Activated CD4-positive, alpha-beta memory T cell treated with anti-CD3 and anti-CD28 coated beads for 36 hours (primary cell): ENCODE measurements around the gene BBOF1. TPM values are rescaled to one million over a fixed set of nuclear protein-coding genes. Genes with fewer than 3 reads are reported as not detected.
A peak's percentile ranks its signal among the peaks of the same experiment; 100 is the strongest.
"Not testable (repeated sequence)": the region's sequence is repeated elsewhere in the genome, so short reads cannot be mapped to it uniquely, and the experiment has no call there.

ENCODE experiments used
- CTCF ChIA-PET: fragments of 350-600 bp; sonication (Branson Sonifier 250); formaldehyde crosslinking; loops from one replicate; lab custom pipeline; 2021; ENCODE audit warnings: antibody characterized with exemption, inconsistent platforms; lab: Charles Lee
- POLR2A ChIA-PET: fragments of 350-600 bp; sonication (Branson Sonifier 250); formaldehyde crosslinking; loops from one replicate; lab custom pipeline; 2021; ENCODE audit warnings: antibody characterized with exemption; lab: Charles Lee
- DNase-seq: peaks from one replicate; pipeline ENCODE4 v3.0.0-alpha.2; 2020
- H3K27ac Mint-ChIP-seq: one replicate; pipeline ENCODE4 v1.8.0; 2021; ENCODE audit warnings: mixed read lengths
- H3K27me3 Mint-ChIP-seq: one replicate; pipeline ENCODE4 v1.8.0; 2021; ENCODE audit warnings: mixed read lengths
- H3K36me3 Mint-ChIP-seq: one replicate; pipeline ENCODE4 v1.8.0; 2021; ENCODE audit warnings: mixed read lengths
- H3K4me1 Mint-ChIP-seq: one replicate; pipeline ENCODE4 v1.8.0; 2021; ENCODE audit warnings: low read depth, mixed read lengths
- H3K4me3 Mint-ChIP-seq: one replicate; pipeline ENCODE4 v1.8.0; 2021; ENCODE audit warnings: mild to moderate bottlenecking, mixed read lengths
- H3K9me3 Mint-ChIP-seq: one replicate; pipeline ENCODE4 v1.8.0; 2021; ENCODE audit warnings: mixed read lengths
- intact Hi-C: fragments of 100-400 bp; cut with micrococcal nuclease; formaldehyde crosslinking; loops from one replicate; pipeline ENCODE4 v1.15.1; 2023
- total RNA-seq, 2 experiments: library from RNA; stranded (reverse); gene quantifications; one replicate each; pipeline ENCODE4 v1.2.3, GENCODE V29; 2021

BBOF1 gene, protein sequence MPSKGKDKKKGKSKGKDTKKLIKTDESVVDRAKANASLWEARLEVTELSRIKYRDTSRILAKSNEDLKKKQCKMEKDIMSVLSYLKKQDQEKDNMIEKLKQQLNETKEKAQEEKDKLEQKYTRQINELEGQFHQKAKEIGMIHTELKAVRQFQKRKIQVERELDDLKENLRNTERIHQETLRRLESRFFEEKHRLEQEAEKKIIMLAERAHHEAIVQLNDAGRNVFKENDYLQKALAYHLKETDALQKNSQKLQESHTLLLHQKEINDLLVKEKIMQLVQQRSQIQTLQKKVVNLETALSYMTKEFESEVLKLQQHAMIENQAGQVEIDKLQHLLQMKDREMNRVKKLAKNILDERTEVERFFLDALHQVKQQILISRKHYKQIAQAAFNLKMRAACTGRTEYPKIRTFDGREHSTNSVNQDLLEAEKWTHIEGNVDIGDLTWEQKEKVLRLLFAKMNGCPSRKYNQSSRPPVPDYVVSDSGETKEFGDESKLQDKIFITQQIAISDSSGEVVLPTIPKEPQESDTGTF
- 1 to 10 TPM; 1.0 to 1.3 TPM for total RNA-seq

DNA sequence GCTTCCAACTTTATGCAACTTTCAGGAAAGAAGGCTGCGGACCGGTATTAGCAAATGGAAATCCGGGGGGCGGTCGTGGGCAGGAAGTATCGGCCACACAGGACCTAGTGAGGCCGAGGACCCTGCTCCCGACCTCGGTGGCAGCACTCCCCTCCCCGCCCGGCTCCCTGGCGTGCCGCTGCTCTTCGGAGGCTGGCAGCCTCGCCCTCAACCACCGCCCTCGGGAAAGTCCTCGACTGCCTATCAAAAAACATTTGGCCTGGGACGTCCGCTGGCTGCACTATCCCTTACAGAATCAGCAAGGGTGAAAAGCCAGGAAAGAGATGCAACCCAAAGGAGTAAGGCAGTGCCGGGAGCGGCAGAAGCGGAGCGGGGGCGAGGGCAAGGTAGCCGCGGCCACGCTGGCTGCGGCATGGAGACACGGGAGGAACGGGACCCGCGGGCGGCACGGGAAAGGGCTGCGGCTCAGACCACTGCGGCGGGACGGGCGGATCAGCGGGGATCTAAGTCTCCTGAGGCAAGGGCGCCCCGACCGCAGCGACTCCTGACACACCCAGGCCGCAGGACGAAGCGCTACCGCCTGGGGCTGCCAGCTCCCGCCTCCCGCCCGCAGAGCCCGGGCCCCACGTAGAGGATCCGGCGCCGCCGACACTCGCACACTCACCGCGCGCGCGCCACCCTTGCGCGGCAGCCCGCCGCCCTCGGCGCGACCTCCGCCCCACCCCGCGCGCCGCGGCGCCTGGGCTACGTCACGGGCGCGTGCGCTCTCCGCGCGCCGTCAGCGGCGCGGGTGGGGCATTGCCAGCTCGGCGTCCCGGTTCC is at the start of gene BBOF1, which contains the start of gene ENTPD5:
BBOF1 (plus strand) TSS at position 764 of the 822 bp plus-strand sequence. CDS start 130 bp downstream, outside the sequence.
ENTPD5 (minus strand) TSS at position 703 of the 822 bp plus-strand sequence. CDS start 31,186 bp downstream, outside the sequence.
- CTCF ChIA-PET = interaction anchor here (0.8 kb wide), 1 partner anchor 84 kb away, joined by 3 read pairs; no protein-coding TSS in a partner anchor

DNA sequence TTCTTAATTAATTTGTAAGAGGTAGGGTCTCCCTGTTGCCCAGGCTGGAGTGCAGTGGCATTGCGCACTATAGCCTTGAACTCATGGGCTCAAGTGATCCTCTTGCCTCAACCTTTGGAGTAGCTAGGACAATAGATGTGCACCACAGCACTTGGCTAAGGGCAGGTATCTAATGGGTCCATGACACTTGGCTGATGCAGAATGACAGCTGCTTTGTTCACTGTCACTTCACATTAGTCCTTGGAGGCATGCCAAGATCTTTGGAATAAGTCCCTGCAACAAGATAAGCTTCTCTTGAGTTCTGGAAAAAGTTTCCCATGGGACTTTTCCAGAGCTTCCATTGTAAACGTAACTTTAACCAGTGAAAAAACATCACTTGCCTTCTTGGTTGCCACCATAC is 45.7 kb upstream of the BBOF1 start:
- ChIA-PET POLR2A (no interaction called here), CTCF (no interaction called here)
- Mint-ChIP-seq H3K27me3 (no peaks in the 10 kb centered on the region), H3K36me3 (peaks cover 6% of the 10 kb centered on the region), H3K27ac (no peak overlapping the region), H3K4me1 (no peaks in the 10 kb centered on the region), H3K4me3 (no peak overlapping the region), H3K9me3 (no peaks in the 10 kb centered on the region)
- intact Hi-C loops = no loop called here
- no peak for DNase-seq

More for the DNA sequence above, at the start of gene BBOF1, which contains the start of gene ENTPD5:
- H3K27me3 Mint-ChIP-seq = no peaks in the 10 kb centered on the region
- intact Hi-C loops = loop anchor here (1.0 to 5.0 kb wide), 5 partner anchors 66 to 256 kb away; partner anchors contain the start of genes ALDH6A1, COQ6, FAM161B and LIN52
- POLR2A ChIA-PET = interaction anchor here (0.7 to 2.0 kb wide), 10 partner anchors 8 to 528 kb away, joined by 3 to 10 read pairs (median 3); partner anchors contain the start of genes ACOT6, LIN52, RIOX1 and ZNF410
- no peaks in the 10 kb centered on the region for H3K9me3 Mint-ChIP-seq
- peak within 1 kb of the TSS; percentile 95 for H3K4me3 Mint-ChIP-seq
- peak within 1 kb of the TSS; percentile 89 for H3K27ac Mint-ChIP-seq
- peak; percentile 87 for DNase-seq
- H3K36me3 Mint-ChIP-seq = no peaks in the 10 kb centered on the region
- peaks cover 5% of the 10 kb centered on the region for H3K4me1 Mint-ChIP-seq

DNA sequence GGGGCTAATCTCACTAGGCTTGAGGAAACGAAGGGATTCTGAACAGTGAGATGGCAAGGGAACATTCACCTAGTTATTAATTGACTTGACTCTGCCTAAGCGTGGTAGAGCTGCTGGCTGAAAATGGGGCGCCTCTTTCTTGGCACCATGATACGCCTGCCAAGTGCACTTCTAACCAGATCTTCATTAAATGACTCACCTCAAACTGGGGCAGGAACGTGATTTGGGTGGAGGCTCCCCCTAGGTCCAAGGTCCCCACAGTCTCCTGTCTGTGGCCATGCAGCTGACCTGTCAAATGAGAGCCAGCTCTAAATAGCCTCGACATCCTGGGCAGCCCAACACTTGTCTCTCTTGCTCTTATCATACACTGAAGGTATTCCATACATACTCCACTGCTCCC is 43.0 kb upstream of the BBOF1 start:
- POLR2A ChIA-PET = no interaction called here
- CTCF ChIA-PET = no interaction called here
- H3K27ac Mint-ChIP-seq = no peak overlapping the region
- H3K4me3 Mint-ChIP-seq = no peak overlapping the region
- H3K4me1 Mint-ChIP-seq = no peaks in the 10 kb centered on the region
- no peak for DNase-seq
- no peaks in the 10 kb centered on the region for H3K9me3 Mint-ChIP-seq
- no peaks in the 10 kb centered on the region for H3K27me3 Mint-ChIP-seq
- H3K36me3 Mint-ChIP-seq = peaks cover 1% of the 10 kb centered on the region
- intact Hi-C loops = no loop called here

DNA sequence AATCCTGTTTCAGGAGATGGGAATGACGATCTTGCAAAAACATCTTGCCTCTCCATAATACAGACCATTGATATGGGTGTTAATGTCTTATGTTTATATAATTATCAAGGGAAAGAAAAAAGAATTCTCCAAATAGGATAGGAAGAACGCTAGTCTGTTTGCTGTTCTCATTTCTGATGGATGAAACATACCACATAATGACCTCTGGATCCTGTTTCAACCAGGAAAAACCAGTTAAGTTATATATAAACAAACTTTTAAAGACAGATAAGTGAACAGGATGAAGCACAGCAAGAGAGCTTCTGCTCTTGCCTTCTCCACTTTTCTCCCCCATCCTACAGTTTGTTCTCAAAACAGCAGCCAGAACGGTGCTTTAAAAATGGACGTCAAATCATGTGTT is 41.3 kb upstream of the BBOF1 start:
- no peaks in the 10 kb centered on the region for H3K27me3 Mint-ChIP-seq
- CTCF ChIA-PET = no interaction called here
- H3K4me1 Mint-ChIP-seq = no peaks in the 10 kb centered on the region

DNA sequence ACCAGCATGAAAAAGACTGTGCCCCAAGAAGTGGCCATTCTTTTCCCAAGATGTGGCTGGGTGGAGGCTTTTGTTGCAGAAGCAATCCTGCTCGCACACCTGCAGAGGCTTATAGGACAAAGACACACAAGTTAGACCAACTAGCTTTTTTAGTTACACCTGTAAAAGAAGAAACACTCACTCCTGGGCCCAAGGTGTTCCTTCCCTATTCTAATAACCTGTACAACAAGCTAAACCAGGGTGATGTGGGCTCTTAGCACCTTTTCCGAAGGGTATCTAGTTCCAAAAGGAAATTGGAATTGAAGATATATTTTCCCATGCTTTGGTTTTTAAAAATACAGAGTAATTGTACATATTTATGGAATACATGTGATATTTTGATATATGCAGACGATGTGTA is 31.1 kb upstream of the BBOF1 start:
- POLR2A ChIA-PET = interaction anchor here (1.0 kb wide), 1 partner anchor 19 kb away, joined by 3 read pairs; no protein-coding TSS in a partner anchor
- Mint-ChIP-seq H3K9me3 (no peaks in the 10 kb centered on the region), H3K27me3 (no peaks in the 10 kb centered on the region), H3K4me1 (no peaks in the 10 kb centered on the region), H3K4me3 (no peak overlapping the region), H3K36me3 (peaks cover 23% of the 10 kb centered on the region), H3K27ac (no peak overlapping the region)
- DNase-seq = no peak
- intact Hi-C loops = no loop called here
- CTCF ChIA-PET = interaction anchor here (0.9 kb wide), 1 partner anchor 19 kb away, joined by 4 read pairs; no protein-coding TSS in a partner anchor

More for the DNA sequence above, 41.3 kb upstream of the BBOF1 start:
- Mint-ChIP-seq H3K27ac (no peak overlapping the region), H3K36me3 (no peaks in the 10 kb centered on the region), H3K4me3 (no peak overlapping the region), H3K9me3 (no peaks in the 10 kb centered on the region)
- intact Hi-C loops = no loop called here
- DNase-seq = no peak
- POLR2A ChIA-PET = no interaction called here

DNA sequence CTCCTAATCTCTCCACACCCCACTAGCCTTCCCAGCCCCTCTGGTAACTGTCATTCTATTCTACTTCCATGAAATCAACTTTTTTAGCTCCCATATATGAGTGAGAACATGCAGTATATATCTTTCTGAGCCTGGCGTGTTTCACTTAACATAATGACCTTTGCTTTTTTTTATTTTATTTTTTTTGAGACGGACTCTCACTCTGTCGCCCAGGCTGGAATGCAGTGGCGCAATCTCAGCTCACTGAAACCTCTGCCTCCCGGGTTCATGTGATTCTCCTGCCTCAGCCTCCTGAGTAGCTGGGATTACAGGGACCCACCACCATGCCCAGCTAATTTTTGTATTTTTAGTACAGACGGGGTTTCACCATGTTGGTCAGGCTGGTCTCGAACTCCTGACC is 30.5 kb upstream of the BBOF1 start:
- H3K4me1 Mint-ChIP-seq = not testable (repeated sequence)

DNA sequence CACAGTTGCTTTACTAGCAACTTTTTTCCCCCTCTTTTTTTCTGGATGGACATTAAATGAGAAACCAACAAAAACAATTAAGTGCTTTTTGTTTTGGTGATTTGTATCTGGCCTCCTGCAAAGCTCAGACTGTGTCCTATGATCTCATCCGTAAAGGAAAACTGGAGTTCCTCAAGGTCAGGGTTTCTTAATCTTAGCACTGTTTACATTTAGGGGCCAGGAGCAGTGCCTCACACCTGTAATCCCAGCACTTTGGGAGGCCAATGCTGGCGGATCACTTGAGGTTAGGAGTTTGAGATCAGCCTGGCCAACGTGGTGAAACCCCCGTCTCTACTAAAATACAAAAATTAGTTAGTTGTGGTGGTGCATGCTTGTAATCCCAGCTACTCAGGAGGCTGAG is 28.1 kb upstream of the BBOF1 start:
- intact Hi-C loops = no loop called here
- Mint-ChIP-seq H3K27ac (no peak overlapping the region), H3K4me3 (no peak overlapping the region), H3K36me3 (peaks cover 11% of the 10 kb centered on the region), H3K27me3 (no peaks in the 10 kb centered on the region), H3K4me1 (no peaks in the 10 kb centered on the region), H3K9me3 (no peaks in the 10 kb centered on the region)
- ChIA-PET POLR2A (no interaction called here), CTCF (no interaction called here)
- no peak for DNase-seq

More for the DNA sequence above, 30.5 kb upstream of the BBOF1 start:
- H3K4me3 Mint-ChIP-seq, H3K9me3 Mint-ChIP-seq, POLR2A ChIA-PET, H3K27me3 Mint-ChIP-seq, intact Hi-C loops, DNase-seq, H3K27ac Mint-ChIP-seq: not testable (repeated sequence)
- CTCF ChIA-PET = interaction anchor here (0.9 kb wide), 1 partner anchor 18 kb away, joined by 4 read pairs; no protein-coding TSS in a partner anchor
- H3K36me3 Mint-ChIP-seq = peaks cover 23% of the 10 kb centered on the region

DNA sequence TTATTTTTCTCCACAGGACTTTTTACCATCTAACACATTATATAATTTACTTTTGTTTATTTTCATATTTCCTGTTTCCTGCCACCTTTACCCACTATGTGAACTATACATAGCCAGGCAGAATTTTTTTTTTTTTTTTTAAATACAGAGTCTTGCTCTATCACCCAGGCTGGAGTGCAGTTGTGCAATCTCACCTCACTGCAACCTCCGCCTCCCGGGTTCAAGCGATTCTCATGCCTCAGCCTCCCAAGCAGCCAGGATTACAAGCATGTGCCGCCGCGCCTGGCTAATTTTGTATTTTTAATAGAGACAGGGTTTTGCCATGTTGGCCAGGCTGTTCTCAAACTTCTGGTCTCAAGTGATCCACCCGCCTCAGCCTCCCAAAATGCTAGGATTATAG is 24.2 kb upstream of the BBOF1 start:
- H3K9me3 Mint-ChIP-seq, intact Hi-C loops, DNase-seq, H3K4me3 Mint-ChIP-seq, CTCF ChIA-PET, POLR2A ChIA-PET, H3K27ac Mint-ChIP-seq, H3K36me3 Mint-ChIP-seq, H3K27me3 Mint-ChIP-seq, H3K4me1 Mint-ChIP-seq: not testable (repeated sequence)

DNA sequence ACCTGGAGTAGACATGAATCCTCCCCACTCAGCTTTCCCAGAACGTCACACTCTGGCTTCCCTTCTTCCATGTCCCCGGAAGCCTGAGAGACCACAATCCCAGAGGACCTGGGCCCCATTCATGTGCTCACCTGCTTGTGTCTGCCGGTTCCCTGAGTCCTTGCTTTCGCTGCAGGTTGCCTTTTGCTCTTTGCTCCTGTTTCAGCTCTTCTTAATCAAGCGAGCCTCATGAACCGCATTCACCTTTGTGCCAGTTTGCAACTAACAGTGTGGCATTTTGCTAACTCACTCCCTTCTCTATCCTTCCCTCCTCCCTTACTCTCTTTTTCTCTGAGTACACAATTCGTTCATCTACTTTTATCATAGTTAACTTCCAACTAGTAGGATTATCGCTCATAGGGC is 23.2 kb upstream of the BBOF1 start:
- H3K27ac Mint-ChIP-seq = no peak overlapping the region
- no peak overlapping the region for H3K4me3 Mint-ChIP-seq
- ChIA-PET POLR2A (no interaction called here), CTCF (no interaction called here)
- DNase-seq = no peak
- no peaks in the 10 kb centered on the region for H3K4me1 Mint-ChIP-seq
- H3K27me3 Mint-ChIP-seq = no peaks in the 10 kb centered on the region
- intact Hi-C loops = no loop called here
- no peaks in the 10 kb centered on the region for H3K9me3 Mint-ChIP-seq
- peaks cover 2% of the 10 kb centered on the region for H3K36me3 Mint-ChIP-seq

DNA sequence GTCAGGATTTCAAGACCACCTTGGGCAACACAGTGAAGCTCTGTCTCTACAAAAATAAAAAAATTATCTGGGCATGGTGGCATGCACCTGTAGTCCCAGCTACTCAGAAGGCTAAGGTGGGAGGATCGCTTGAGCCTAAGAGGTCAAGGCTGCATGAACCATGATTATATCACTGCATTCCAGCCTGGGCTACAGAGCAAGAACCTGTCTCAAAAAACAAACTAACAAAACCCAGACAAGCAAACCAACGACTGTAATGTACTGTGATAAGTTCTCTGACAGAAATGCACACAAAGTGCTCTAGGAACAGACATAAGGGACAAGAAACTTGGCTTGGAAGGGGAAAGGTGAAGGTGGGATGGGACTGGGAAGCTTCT is 22.4 kb upstream of the BBOF1 start:
- ChIA-PET POLR2A (no interaction called here), CTCF (no interaction called here)
- DNase-seq = no peak
- Mint-ChIP-seq H3K27ac (no peak overlapping the region), H3K36me3 (peaks cover 2% of the 10 kb centered on the region), H3K9me3 (no peaks in the 10 kb centered on the region), H3K27me3 (no peaks in the 10 kb centered on the region), H3K4me3 (no peak overlapping the region), H3K4me1 (no peaks in the 10 kb centered on the region)
- intact Hi-C loops = no loop called here

DNA sequence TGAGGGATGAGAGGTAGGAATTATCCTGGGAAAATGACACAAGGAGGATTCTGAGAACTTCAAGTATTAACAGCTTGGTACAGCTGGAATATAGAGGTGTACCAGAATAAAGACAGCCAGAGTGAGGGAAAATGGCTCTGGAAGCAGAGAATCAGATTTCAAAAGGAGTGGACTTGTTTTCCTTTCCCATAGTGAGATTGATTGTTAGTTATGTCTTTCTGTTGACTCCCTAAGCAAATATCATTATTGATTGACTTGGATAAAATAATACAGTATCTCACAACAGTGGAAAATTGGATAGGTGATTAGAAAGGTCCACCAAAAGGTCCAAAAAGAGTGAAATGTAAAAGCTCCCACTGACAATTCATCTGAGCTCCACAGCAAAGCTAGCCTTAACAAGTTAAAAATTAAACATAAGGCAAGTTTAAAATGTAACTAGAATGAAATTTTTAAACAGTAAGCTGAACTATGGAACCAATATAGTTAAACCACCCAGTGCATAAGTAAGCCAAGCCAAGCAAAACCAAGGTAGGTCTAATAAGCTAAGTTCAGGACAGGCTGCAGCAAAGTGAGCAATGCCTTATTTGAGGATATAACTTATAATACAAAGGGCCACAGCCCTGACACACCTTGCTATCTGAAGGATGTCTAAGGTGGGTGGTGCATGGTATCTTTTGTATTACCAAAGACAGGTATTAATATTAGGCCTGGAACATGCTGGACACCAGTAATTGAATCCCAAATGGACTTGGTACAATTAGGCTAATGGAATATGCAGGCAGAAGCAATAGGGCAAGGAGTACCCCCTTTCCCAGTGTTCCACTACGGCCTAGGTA is 21.8 kb upstream of the BBOF1 start:
- Mint-ChIP-seq H3K36me3 (peaks cover 2% of the 10 kb centered on the region), H3K4me3 (no peak overlapping the region), H3K9me3 (no peaks in the 10 kb centered on the region), H3K27me3 (no peaks in the 10 kb centered on the region), H3K27ac (no peak overlapping the region), H3K4me1 (no peaks in the 10 kb centered on the region)
- ChIA-PET CTCF (interaction anchor here (0.6 kb wide), 1 partner anchor 16 kb away, joined by 3 read pairs; no protein-coding TSS in a partner anchor), POLR2A (no interaction called here)
- DNase-seq = no peak
- intact Hi-C loops = no loop called here
